ENCODE data around the gene YPEL4. TPM values are rescaled to one million over a fixed set of nuclear protein-coding genes. Genes with fewer than 3 reads are reported as not detected.
"Not testable (repeated sequence)": the region's sequence is repeated elsewhere in the genome, so short reads cannot be mapped to it uniquely, and the experiment has no call there.

YPEL4 gene
- total RNA-seq, 1 experiment from 2014 or later, result not detected

DNA sequence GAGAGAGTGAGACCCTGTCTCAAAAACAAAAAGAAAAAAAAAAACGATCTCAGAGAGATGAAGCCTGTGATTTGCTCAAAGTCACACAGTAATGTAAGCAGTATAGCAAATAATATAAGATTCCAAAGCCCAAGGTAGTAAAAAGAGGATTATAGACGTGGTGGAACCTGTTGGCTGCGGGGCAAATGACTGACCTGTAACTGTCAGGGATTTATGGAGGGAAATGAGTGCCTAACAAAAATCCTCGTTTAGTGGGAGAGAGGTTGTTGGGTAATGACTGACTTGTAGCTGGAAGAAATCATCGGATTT is 7.1 kb upstream of the YPEL4 start:
- Histone ChIP-seq H3K9me3 (ENCODE audit: low read length) (no peaks in the 10 kb centered on the region), H3K4me1 (ENCODE audit: insufficient read depth, low read length) (peaks cover 8% of the 10 kb centered on the region), H2AFZ (ENCODE audit: low read length) (peak overlapping the region; percentile 76), H3K27ac (ENCODE audit: low read length) (0 out of 2 replicates have a peak overlapping the region, but pooled peaks have one; percentile 11), H3K9me2 (replicated peaks; ENCODE audit: low read length) (no peaks in the 10 kb centered on the region), H3K36me3 (ENCODE audit: low read depth, low read length) (peaks cover 21% of the 10 kb centered on the region), H3K27me3 (ENCODE audit: low read length) (no peaks in the 10 kb centered on the region), H3K4me2 (ENCODE audit: low read length) (peak overlapping the region; percentile 86), H3K9ac (ENCODE audit: low read length) (peak overlapping the region; percentile 72), H3F3A (ENCODE audit: low read length, unreplicated experiment) (no peaks in the 10 kb centered on the region), H4K20me1 (ENCODE audit: low read length) (0 out of 2 replicates have a peak, but pooled peaks cover 3% of the 10 kb centered on the region), H3K79me2 (ENCODE audit: low read length) (peaks cover 32% of the 10 kb centered on the region), H3K4me3 (ENCODE audit: low read length) (peak overlapping the region; percentile 94)
- CTCF ChIA-PET, result no interaction called here
- intact Hi-C loops (cut with micrococcal nuclease), result loop anchor here (1.0 kb wide), 2 partner anchors 10 to 55 kb away; partner anchors contain the start of genes MED19 and TMX2
- TF ChIP-seq EZH2phosphoT487 (IDR thresholded peaks at IDR 0.05; ENCODE audit: borderline replicate concordance, low read length), result no peak
- TF ChIP-seq CTCF (conservative IDR thresholded peaks at IDR 0.05; ENCODE audit: low read depth, low read length), result no peak
- TF ChIP-seq EZH2 (IDR thresholded peaks at IDR 0.05; ENCODE audit: low read length, unreplicated experiment), result no peak
- peak; percentile 3; the same call in 1 of the 2 replicates for ATAC-seq
- POLR2A ChIA-PET (ENCODE audit: unreplicated experiment), result no interaction called here
- no peak for DNase-seq
- TSS peak; percentile 99 for BruUV-seq (replicated peaks)

DNA sequence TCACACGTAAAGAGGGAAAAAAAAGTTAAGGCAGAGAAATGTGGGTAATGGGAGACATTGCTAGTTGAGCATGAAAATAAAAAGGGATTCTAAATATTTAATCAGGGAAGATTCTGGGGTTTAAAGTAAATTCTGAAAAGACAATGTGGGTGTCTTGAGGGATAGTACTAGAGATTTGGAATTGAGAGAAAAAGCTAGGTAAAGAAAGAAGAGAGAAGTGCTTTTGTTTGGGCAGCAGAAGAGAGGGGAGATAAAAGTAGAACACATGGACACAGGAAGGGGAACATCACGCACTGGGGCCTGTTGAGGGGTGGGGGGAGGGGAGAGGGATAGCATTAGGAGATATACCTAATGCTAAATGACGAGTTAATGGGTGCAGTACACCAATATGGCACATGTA is 3.5 kb upstream of the YPEL4 start:
- H3K4me1 ChIP-seq (ENCODE audit: insufficient read depth, low read length), result peaks cover 25% of the 10 kb centered on the region
- no peak overlapping the region for H2AFZ ChIP-seq (ENCODE audit: low read length)
- no peak overlapping the region for H3K27ac ChIP-seq (ENCODE audit: low read length)
- ChIA-PET POLR2A (ENCODE audit: unreplicated experiment) (no interaction called here), CTCF (no interaction called here)
- H3K4me2 ChIP-seq (ENCODE audit: low read length), result no peak overlapping the region
- TF ChIP-seq EZH2 (IDR thresholded peaks at IDR 0.05; ENCODE audit: low read length, unreplicated experiment) (no peak), EZH2phosphoT487 (IDR thresholded peaks at IDR 0.05; ENCODE audit: borderline replicate concordance, low read length) (no peak), CTCF (conservative IDR thresholded peaks at IDR 0.05; ENCODE audit: low read depth, low read length) (no peak)
- no peaks in the 10 kb centered on the region for H3K9me3 ChIP-seq (ENCODE audit: low read length)
- DNase-seq (no peak), ATAC-seq (no peak)
- no peak overlapping the region for H3K4me3 ChIP-seq (ENCODE audit: low read length)
- intact Hi-C loops (cut with micrococcal nuclease), result no loop called here
- peaks cover 6% of the 10 kb centered on the region for H3K79me2 ChIP-seq (ENCODE audit: low read length)
- no peaks in the 10 kb centered on the region for H3K36me3 ChIP-seq (ENCODE audit: low read depth, low read length)
- H3K27me3 ChIP-seq (ENCODE audit: low read length), result peaks cover 12% of the 10 kb centered on the region
- H3K9me2 ChIP-seq (replicated peaks; ENCODE audit: low read length), result no peaks in the 10 kb centered on the region
- H4K20me1 ChIP-seq (ENCODE audit: low read length), result 0 out of 2 replicates have a peak, but pooled peaks cover 3% of the 10 kb centered on the region
- H3K9ac ChIP-seq (ENCODE audit: low read length), result no peak overlapping the region
- H3F3A ChIP-seq (ENCODE audit: low read length, unreplicated experiment), result no peaks in the 10 kb centered on the region
- BruUV-seq (replicated peaks), result no TSS peak

- no peak overlapping the region for H3K9ac ChIP-seq (ENCODE audit: low read length)
- CTCF ChIA-PET, result no interaction called here
- TF ChIP-seq EZH2 (IDR thresholded peaks at IDR 0.05; ENCODE audit: low read length, unreplicated experiment) (no peak), EZH2phosphoT487 (IDR thresholded peaks at IDR 0.05; ENCODE audit: borderline replicate concordance, low read length) (no peak), CTCF (conservative IDR thresholded peaks at IDR 0.05; ENCODE audit: low read depth, low read length) (no peak)
- H3K79me2 ChIP-seq (ENCODE audit: low read length), result peaks cover 1% of the 10 kb centered on the region
- peaks cover 17% of the 10 kb centered on the region for H3K27me3 ChIP-seq (ENCODE audit: low read length)
- peaks cover 25% of the 10 kb centered on the region for H3K4me1 ChIP-seq (ENCODE audit: insufficient read depth, low read length)
- H3K27ac ChIP-seq (ENCODE audit: low read length), result no peak overlapping the region
- H3F3A ChIP-seq (ENCODE audit: low read length, unreplicated experiment), result no peaks in the 10 kb centered on the region
- H3K36me3 ChIP-seq (ENCODE audit: low read depth, low read length), result no peaks in the 10 kb centered on the region
- POLR2A ChIA-PET (ENCODE audit: unreplicated experiment), result no interaction called here
- H4K20me1 ChIP-seq (ENCODE audit: low read length), result no peaks in the 10 kb centered on the region
- H2AFZ ChIP-seq (ENCODE audit: low read length), result no peak overlapping the region
- no TSS peak for BruUV-seq (replicated peaks)
- intact Hi-C loops (cut with micrococcal nuclease), result no loop called here
- H3K4me2 ChIP-seq (ENCODE audit: low read length), result no peak overlapping the region
- no peak overlapping the region for H3K4me3 ChIP-seq (ENCODE audit: low read length)
- DNase-seq (no peak), ATAC-seq (no peak)
- no peaks in the 10 kb centered on the region for H3K9me2 ChIP-seq (replicated peaks; ENCODE audit: low read length)
- no peaks in the 10 kb centered on the region for H3K9me3 ChIP-seq (ENCODE audit: low read length)
Observed at GRCh38 chr11:57652662-57653061, 3.0 kb upstream of the YPEL4 start.

DNA sequence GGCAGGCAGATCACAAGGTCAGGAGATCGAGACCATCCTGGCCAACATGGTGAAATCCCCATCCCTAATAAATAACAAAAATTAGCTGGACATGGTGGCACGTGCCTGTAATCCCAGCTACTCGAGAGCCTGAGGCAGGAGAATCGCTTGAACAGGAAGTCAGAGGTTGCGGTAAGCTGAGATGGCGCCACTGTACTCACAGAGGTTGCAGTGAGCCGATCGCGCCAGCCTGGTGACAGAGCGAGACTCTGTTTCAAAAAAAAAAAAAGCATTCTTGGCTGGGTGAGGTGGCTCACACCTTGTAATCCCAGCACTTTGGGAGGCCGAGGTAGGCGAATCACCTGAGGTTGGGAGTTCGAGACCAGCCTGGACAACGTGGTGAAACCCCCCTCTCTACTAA is 2.5 kb upstream of the YPEL4 start:
- H4K20me1 ChIP-seq (ENCODE audit: low read length); H3K79me2 ChIP-seq (ENCODE audit: low read length); H2AFZ ChIP-seq (ENCODE audit: low read length); H3K9ac ChIP-seq (ENCODE audit: low read length); H3F3A ChIP-seq (ENCODE audit: low read length, unreplicated experiment); H3K27ac ChIP-seq (ENCODE audit: low read length); H3K4me2 ChIP-seq (ENCODE audit: low read length); H3K36me3 ChIP-seq (ENCODE audit: low read depth, low read length); intact Hi-C loops (cut with micrococcal nuclease); BruUV-seq (replicated peaks); POLR2A ChIA-PET (ENCODE audit: unreplicated experiment); CTCF ChIA-PET; H3K9me2 ChIP-seq (replicated peaks; ENCODE audit: low read length); ATAC-seq; DNase-seq; H3K4me3 ChIP-seq (ENCODE audit: low read length); H3K9me3 ChIP-seq (ENCODE audit: low read length): not testable (repeated sequence)
- H3K27me3 ChIP-seq (ENCODE audit: low read length), result peaks cover 21% of the 10 kb centered on the region
- H3K4me1 ChIP-seq (ENCODE audit: insufficient read depth, low read length), result peaks cover 25% of the 10 kb centered on the region
